Stomach (tissue), 9 donors: Measurements from ENCODE around the gene DNAJB9. TPM values are rescaled to one million over a fixed set of nuclear protein-coding genes. Genes with fewer than 3 reads are reported as not detected.

Experiments used
- DNase-seq, 2 donors: peaks; one replicate each; pipeline versions ENCODE4 v3.0.0 to v3.0.0-alpha.2; 2013 to 2019
- H3K27ac ChIP-seq, 5 donors: fragments of 200-600 bp in 4 of 5; sonication (generic) in 4 of 5; one replicate each; pipeline ENCODE4 v1.5.1; 2013 to 2019; ENCODE audit warnings: mild to moderate bottlenecking in 1 of 5, moderate library complexity in 1 of 5
- H3K27me3 ChIP-seq, 3 donors: fragments of 200-600 bp; sonication (generic); one replicate each; pipeline ENCODE4 v1.5.1; 2017 to 2019; ENCODE audit warnings: mixed run types in 1 of 3
- H3K36me3 ChIP-seq, 4 donors: fragments of 200-600 bp; sonication (generic); 1 replicate in 3 of 4; 2 replicates in 1 of 4; pipeline ENCODE4 v1.5.1; 2016 to 2019
- H3K4me1 ChIP-seq, 4 donors: fragments of 200-600 bp; sonication (generic); one replicate each; pipeline ENCODE4 v1.5.1; 2016 to 2019
- H3K4me3 ChIP-seq, 4 donors: fragments of 200-600 bp; sonication (generic) in 3 of 4; one replicate each; pipeline ENCODE4 v1.5.1; 2016 to 2019; ENCODE audit warnings: mild to moderate bottlenecking in 1 of 4
- H3K9me3 ChIP-seq, 4 donors: fragments of 200-600 bp; sonication (generic); one replicate each; pipeline ENCODE4 v1.5.1; 2016 to 2019
- CTCF ChIP-seq, 7 experiments: fragments of 450-650 bp in 4 of 7; fragments of 200-600 bp in 3 of 7; sonication (generic) in 3 of 7; IDR thresholded peaks; one replicate each; pipeline ENCODE4 v1.5.1; 2016 to 2019; ENCODE audit warnings: antibody characterized with exemption in 7 of 7, control low read depth in 2 of 7, mild to moderate bottlenecking in 1 of 7
- EP300 ChIP-seq: sonication (generic); formaldehyde crosslinking; IDR thresholded peaks from one replicate; pipeline ENCODE4 v1.6.1; 2017; ENCODE audit warnings: antibody characterized with exemption
- POLR2A ChIP-seq, 4 donors: fragments of 450-650 bp; IDR thresholded peaks; one replicate each; pipeline ENCODE4 v1.6.1; 2016; ENCODE audit warnings: antibody characterized with exemption in 4 of 4, control low read depth in 2 of 4, mild to moderate bottlenecking in 1 of 4, moderate library complexity in 1 of 4
- POLR2AphosphoS5 ChIP-seq, 3 donors: sonication (generic); formaldehyde crosslinking; IDR thresholded peaks; one replicate each; pipeline ENCODE4 v1.6.1; 2016; ENCODE audit warnings: antibody characterized with exemption in 3 of 3
- WGBS, 5 donors: extraction: QIAGEN DNeasy Blood & Tissue Kit in 3 of 5; methylation state at CpG; one replicate each; pipeline versions ENCODE4 v1.1.5 to v1.1.7; 2013 to 2018; 5-methylcytosine and 5-hydroxymethylcytosine counted together
- intact Hi-C: fragments of 100-400 bp; cut with DNase I; formaldehyde crosslinking; loops from one replicate; pipeline ENCODE4 v1.15.1; 2023; ENCODE audit warnings: low total_unique reads
- polyA plus RNA-seq, 3 donors: library from polyadenylated mRNA; stranded (reverse); fragments of 200-250 nt; gene quantifications; one replicate each; pipeline ENCODE4 v1.2.3, GENCODE V29; 2013
- total RNA-seq, 5 donors: library from RNA; depleted of rRNA; stranded (reverse); fragments of >200 nt; gene quantifications; one replicate each; pipeline versions ENCODE4 v1.1.0 to v1.2.3, GENCODE V29; 2014 to 2016
- donor health status: healthy with polysubstance abuse.
- donor health status: Bipolar disorder and iron deficiency.
- donor health status: healthy.

DNAJB9 gene
- total and polyA plus RNA-seq, 8 donors, result 2.6 to 218 (median 15.3) TPM

DNA sequence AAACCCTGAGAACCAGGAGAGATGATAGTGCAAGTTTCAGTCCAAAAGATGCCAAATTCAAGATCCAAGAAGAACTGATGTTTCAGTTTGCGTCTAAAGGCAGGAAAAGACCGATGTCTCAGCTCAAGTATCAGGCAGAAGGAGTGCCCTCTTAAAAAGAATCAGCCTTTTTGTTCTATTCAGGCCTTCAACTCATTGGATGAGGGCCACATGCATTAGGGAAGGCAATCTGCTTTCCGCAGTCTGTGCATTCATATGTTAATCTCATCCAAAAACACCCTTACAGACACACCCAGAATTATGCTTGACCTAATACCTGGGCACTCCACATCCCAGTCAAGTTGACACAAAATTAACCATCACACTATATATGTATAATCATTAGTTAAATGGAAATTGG is 45.2 kb downstream of the DNAJB9 start:
- intact Hi-C loops, result no loop called here
- H3K4me1 ChIP-seq, result peaks cover 0 to 9% (median 3%) of the 10 kb centered on the region in 4 donors
- no peak for DNase-seq
- no peaks in the 10 kb centered on the region for H3K9me3 ChIP-seq
- no peaks in the 10 kb centered on the region for H3K36me3 ChIP-seq
- no peak overlapping the region for H3K4me3 ChIP-seq
- TF ChIP-seq POLR2AphosphoS5 (IDR thresholded peaks at IDR 0.05), result no peak
- TF ChIP-seq EP300, result no peak
- TF ChIP-seq CTCF (IDR thresholded peaks at IDR 0.05), result no peak
- no peak for TF ChIP-seq POLR2A (IDR thresholded peaks at IDR 0.05)
- 87 to 94% (median 93%) methylated on average over 3 of the region's 3 CpGs for WGBS, 5 donors
- H3K27me3 ChIP-seq, result no peaks in the 10 kb centered on the region
- no peak overlapping the region for H3K27ac ChIP-seq

DNA sequence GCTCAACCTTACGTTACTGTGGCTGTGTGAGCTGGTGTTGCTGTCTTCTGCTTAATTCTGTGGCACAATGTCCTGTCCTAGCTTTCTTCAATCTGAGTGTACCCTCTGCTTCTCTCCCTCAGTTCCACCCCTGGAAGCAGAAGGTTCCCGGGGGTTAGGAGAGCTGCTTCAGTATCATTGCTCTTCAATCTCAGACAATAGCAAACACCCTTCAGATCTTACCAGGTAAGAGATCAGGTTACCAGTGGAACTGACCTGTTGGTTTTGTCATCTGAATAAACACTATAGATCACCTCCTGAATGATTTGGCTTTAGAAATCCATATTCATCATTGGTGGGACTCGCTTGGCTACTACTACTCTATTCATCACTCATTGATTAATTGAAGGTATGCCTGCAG is 48.4 kb downstream of the DNAJB9 start:
- no peak for DNase-seq
- Histone ChIP-seq H3K4me3 (no peak overlapping the region), H3K4me1 (peaks cover 0 to 9% (median 3%) of the 10 kb centered on the region in 4 donors), H3K36me3 (no peaks in the 10 kb centered on the region), H3K27ac (no peak overlapping the region), H3K9me3 (no peaks in the 10 kb centered on the region), H3K27me3 (no peaks in the 10 kb centered on the region)
- 71 to 83% (median 78%) methylated on average over 3 of the region's 3 CpGs for WGBS, 5 donors
- TF ChIP-seq CTCF (IDR thresholded peaks at IDR 0.05) (no peak), POLR2AphosphoS5 (IDR thresholded peaks at IDR 0.05) (no peak), EP300 (no peak), POLR2A (IDR thresholded peaks at IDR 0.05) (no peak)
- intact Hi-C loops, result no loop called here

DNA sequence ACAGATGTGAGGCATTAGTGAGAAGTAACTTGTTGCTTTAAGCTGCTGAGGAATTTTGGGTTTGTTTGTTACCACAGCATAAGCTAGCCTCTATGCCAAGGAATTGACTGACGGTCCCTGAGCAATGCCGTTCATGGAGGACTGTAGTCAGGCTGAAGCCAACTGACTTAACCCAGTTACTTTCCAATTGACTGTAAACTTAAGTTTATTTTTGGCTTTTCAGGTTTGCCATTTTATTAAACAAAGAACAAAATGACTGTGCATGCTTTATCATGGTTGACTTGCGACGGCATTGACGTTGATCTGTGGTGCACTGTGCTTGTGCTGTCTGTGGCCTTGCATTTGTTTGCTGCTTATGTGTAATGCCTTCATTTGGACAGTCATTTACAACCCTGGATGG is 53.5 kb downstream of the DNAJB9 start:
- H3K9me3 ChIP-seq, result no peaks in the 10 kb centered on the region
- DNase-seq, result no peak
- no peaks in the 10 kb centered on the region for H3K27me3 ChIP-seq
- H3K4me1 ChIP-seq, result no peaks in the 10 kb centered on the region
- TF ChIP-seq CTCF (IDR thresholded peaks at IDR 0.05), result no peak
- TF ChIP-seq POLR2A (IDR thresholded peaks at IDR 0.05), result no peak
- TF ChIP-seq POLR2AphosphoS5 (IDR thresholded peaks at IDR 0.05), result no peak
- H3K4me3 ChIP-seq, result no peak overlapping the region
- H3K36me3 ChIP-seq, result no peaks in the 10 kb centered on the region
- H3K27ac ChIP-seq, result no peak overlapping the region
- intact Hi-C loops, result no loop called here
- 67 to 84% (median 76%) methylated on average over 5 of the region's 5 CpGs for WGBS, 5 donors

Other genes with a start within 250 kb of the DNAJB9 start
- gene NRCAM, start 113.4 kb upstream of the DNAJB9 start, total RNA-seq, result 1 to 10 TPM; 1.7 to 9.4 (median 6.8) TPM
- 1 to 10 TPM; 1.2 to 2.3 (median 1.6) TPM for gene NRCAM, start 113.4 kb upstream of the DNAJB9 start, polyA plus RNA-seq
- gene PNPLA8, start 43.7 kb upstream of the DNAJB9 start, total RNA-seq, result 10 to 100 TPM in 4 of 5 donors, under 1 TPM in 1; 0.87 to 43.5 (median 21.3) TPM
- gene PNPLA8, start 43.7 kb upstream of the DNAJB9 start, polyA plus RNA-seq, result 10 to 100 TPM in 2 of 3 donors, 1 to 10 TPM in 1; 9.7 to 18.2 (median 15.2) TPM
- 10 to 100 TPM; 16.2 to 73.2 (median 27.4) TPM for gene THAP5, start 168 bp upstream of the DNAJB9 start, total RNA-seq
- gene THAP5, start 168 bp upstream of the DNAJB9 start, polyA plus RNA-seq, result 1 to 10 TPM; 5.8 to 9.9 (median 7.1) TPM